ENCODE measurements around the gene PANK4.

The PANK4 gene

GRCh38 chr1:2508751-2509150 is 17.6 kb downstream of the PANK4 start:
- no peak for DNase-seq

- no peak for DNase-seq
These were observed 18.2 kb downstream of the PANK4 start for GRCh38 chr1:2508180-2508579.

GRCh38 chr1:2507744-2508155 is 18.6 kb downstream of the PANK4 start:
- DNase-seq: no peak

- DNase-seq: no peak
These were observed 19.4 kb downstream of the PANK4 start for GRCh38 chr1:2506901-2507565.

GRCh38 chr1:2506007-2506860 is 20.2 kb downstream of the PANK4 start:
- DNase-seq: no peak

- no peak for DNase-seq
These were observed 20.9 kb downstream of the PANK4 start for GRCh38 chr1:2505461-2505994.

- no peak for DNase-seq
These were observed 21.5 kb downstream of the PANK4 start for GRCh38 chr1:2504949-2505272.

GRCh38 chr1:2504225-2504948 is 22.0 kb downstream of the PANK4 start:
- DNase-seq: no peak

GRCh38 chr1:2503554-2504224 is 22.7 kb downstream of the PANK4 start:
- DNase-seq: no peak

- DNase-seq: no peak
These were observed 23.5 kb downstream of the PANK4 start for GRCh38 chr1:2502661-2503553.

- no peak for DNase-seq
These were observed 24.2 kb downstream of the PANK4 start for GRCh38 chr1:2502210-2502609.

GRCh38 chr1:2501820-2502119 is 24.6 kb downstream of the PANK4 start:
- DNase-seq: no peak

GRCh38 chr1:2501041-2501819 is 25.2 kb downstream of the PANK4 start:
- no peak for DNase-seq

- no peak for DNase-seq
These were observed 26.3 kb downstream of the PANK4 start for GRCh38 chr1:2499986-2500596.

GRCh38 chr1:2499260-2499659 is 27.1 kb downstream of the PANK4 start:
- no peak for DNase-seq

- DNase-seq: no peak
These were observed 27.7 kb downstream of the PANK4 start for GRCh38 chr1:2498648-2499047.

GRCh38 chr1:2497891-2498290 is 28.5 kb downstream of the PANK4 start:
- no peak for DNase-seq

GRCh38 chr1:2496746-2497145 is 29.6 kb downstream of the PANK4 start:
- no peak for DNase-seq

- DNase-seq: no peak
These were observed 30.2 kb downstream of the PANK4 start for GRCh38 chr1:2496087-2496622.

GRCh38 chr1:2495546-2495945 is 30.9 kb downstream of the PANK4 start:
- DNase-seq: no peak

GRCh38 chr1:2495026-2495425 is 31.4 kb downstream of the PANK4 start:
- DNase-seq: no peak
